ENCODE results near the gene KRT75.

Gene KRT75

GRCh38 chr12:52439845-52440244 is 5.7 kb upstream of the KRT75 start:
- no peak for DNase-seq (ENCODE audit: low spot score)

- no peak for DNase-seq (ENCODE audit: low spot score)
Measured at GRCh38 chr12:52439420-52439819, 5.2 kb upstream of the KRT75 start.

GRCh38 chr12:52438305-52439301 is 4.4 kb upstream of the KRT75 start:
- DNase-seq (ENCODE audit: low spot score): no peak

DNA sequence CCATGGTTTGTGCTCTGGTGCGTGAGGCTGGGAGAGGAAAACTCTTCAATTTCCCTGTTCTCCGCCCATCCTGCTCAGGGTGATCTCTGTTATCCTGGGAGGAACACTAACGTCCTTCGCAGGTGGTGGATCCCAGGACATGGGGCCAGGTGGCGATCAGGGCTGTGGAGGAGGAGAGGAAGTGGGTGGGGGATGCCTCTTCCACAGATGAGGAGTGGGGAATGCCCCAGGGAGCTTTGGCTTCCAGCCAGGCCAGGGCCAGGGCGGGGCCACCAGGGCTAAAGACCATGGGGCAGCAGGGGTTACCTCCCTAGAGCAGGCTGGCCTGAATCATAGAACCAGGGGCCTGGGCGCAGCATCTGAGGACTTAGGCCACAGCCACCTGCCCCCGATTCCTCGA is 3.3 kb upstream of the KRT75 start:
- DNase-seq (ENCODE audit: low spot score): no peak

DNA sequence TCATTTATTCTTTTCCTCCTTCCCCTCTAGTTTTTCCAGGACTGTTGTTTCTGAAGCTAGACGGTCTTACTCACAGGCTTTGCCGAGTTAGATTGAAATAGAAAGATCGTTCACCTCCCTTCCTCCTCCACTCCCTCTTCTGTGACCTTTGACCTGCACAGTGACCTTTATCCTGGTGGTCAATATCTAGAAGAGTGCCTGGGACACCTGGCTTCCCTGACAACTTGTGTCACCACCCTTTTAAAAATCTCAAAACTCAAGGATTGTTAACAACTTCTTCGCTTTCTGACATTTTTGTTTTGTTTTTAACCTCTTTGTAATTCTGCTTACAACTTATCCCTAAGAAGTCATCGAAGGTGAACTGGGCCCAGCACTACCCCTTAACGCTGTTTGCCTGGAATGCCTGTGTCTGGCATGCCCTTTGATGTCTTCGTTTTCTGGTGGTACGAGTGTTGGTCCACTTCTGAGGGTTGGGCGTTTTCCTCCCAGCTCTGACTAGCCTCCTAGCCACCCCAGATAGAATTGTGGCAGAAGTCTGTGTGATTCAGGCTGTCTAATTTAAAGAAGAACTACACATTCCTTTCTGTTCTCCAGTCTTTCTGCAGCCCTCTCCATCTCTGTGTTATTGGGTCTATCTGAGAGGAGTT is 2.8 kb upstream of the KRT75 start:
- no peak for DNase-seq (ENCODE audit: low spot score)

DNA sequence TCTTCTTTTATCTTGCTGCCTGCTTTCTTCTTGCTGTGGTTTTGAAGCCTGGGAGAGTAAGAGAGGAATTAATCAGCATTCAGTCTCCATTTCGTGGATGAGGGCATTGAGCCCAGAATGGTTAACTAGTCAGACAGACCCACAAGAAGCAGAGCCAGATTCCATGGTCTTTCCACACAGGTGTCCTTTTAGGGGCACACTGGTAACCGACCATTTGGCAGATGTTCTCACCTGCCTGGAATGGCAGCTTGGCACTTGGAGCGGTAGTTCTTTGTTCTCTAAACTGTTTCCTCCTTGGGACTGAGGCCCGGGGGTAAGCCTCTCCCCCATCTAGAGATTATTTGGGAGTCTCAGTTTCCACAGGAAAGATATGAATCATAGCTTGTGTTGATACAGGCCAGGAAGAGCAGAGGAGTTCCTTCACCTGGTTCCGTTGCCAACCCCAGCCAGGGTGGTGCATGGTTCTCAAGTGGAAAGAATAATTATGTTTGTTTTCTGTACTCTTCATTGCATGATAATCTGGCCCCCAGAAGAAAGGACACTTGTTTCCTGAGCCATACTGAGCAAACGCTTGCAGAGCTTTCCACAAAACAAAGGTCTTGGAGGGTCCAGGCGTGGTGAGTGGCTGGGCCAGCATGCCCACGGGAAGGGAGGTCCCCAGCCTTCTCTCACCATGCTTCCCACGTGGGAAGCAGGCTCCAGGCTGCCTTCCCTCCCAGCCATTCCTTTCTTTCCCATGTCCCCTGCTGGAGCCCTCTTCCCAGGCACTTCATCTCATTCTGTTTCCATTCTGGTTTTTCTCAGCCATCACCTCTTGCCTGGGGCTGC is 2.0 kb upstream of the KRT75 start:
- DNase-seq (ENCODE audit: low spot score): no peak

- DNase-seq (ENCODE audit: low spot score): no peak
Measured at GRCh38 chr12:52435659-52435999, 1.5 kb upstream of the KRT75 start.

GRCh38 chr12:52434760-52435530 is 774 bp upstream of the KRT75 start:
- DNase-seq (ENCODE audit: low spot score): no peak

- DNase-seq (ENCODE audit: low spot score): no peak
Measured at GRCh38 chr12:52433501-52434080, 580 bp downstream of the KRT75 start.

DNA sequence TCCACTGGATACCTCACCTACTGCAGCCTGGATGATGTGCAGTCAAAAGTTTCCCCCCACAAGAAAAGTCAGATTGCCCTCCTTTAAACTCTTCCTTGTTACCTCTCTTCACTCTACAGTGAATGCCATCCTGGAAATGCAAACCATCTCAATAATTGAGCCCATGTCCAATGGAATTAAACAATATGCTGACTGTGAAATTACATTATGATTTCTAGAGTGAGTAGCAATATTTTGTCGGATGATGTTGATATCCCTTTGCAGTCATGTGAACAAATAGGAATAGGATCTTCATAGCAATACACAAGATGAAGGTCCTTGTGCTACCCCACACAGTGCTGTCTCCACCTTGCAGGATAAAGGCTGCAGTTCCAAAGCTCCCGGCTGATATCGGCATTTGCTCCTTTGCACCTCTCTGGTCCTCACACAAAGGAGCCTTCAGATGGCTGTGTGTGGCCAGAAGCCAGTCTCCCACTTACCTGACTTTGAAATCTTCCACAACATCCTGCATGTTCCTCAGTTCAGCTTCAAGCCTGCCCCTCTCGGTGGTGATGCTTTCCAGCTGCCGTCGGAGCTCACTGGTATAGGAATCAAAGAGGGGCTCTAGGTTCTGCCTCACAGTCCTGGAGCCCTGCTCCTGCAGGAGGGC is 1.5 kb downstream of the KRT75 start:
- no peak for DNase-seq (ENCODE audit: low spot score)

DNA sequence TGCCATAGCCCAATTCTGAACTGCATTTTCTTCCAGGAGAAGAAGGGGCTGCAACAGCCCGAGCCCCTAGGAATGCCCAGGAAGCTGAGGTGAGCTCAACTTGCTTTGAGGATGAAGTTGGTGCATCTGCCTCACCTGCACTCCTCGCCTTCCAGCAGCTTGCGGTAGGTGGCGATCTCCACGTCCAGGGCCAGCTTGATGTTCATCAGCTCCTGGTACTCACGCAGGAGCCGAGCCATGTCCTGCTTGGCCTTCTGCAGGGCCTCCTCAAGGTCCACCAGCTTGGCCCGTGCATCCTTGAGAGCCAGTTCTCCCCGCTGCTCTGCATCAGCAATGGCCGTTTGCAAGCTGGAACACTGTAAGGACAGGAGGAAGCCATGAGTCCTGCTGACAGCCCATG is 6.0 kb downstream of the KRT75 start:
- no peak for DNase-seq (ENCODE audit: low spot score)

DNA sequence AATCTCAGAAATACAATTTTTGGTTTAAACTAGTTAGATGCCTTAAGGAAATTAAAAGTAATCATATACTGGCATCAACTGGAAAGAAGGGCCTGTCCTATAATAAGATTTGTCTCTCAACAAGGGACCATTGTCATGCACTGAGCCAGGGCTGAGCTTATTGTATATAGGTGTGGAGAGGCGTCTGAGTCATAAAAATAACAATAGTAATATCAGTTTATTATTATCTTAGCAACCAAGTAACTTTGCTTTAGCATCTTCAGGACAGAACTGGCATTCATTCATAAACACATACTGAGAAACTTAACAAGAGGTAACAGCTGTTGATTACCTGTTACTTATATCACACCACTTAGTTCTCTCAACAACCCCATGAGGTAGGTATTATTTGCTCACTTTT is 7.1 kb downstream of the KRT75 start:
- DNase-seq (ENCODE audit: low spot score): no peak

- no peak for DNase-seq (ENCODE audit: low spot score)
Measured at GRCh38 chr12:52426034-52426433, 8.1 kb downstream of the KRT75 start.

DNA sequence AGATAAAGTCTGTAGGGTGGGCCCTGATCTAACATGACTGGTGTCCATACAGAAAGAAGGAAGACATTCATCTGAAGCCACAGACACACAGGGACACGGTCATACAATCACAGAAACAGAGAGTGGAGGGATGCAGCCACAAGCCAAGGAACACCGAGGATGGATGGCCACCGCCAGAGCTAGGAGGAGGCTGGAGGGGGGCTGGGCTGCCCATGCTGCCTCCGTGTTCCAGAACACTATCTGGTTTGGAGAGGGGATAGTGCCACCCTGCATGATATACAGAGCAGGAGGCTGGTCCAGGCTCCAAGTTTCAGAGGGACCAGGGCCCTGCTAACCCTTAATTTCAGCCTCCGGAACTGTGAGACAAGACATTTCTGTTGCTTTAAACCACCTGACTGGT is 8.7 kb downstream of the KRT75 start:
- DNase-seq (ENCODE audit: low spot score): no peak

- DNase-seq (ENCODE audit: low spot score): no peak
Measured at GRCh38 chr12:52423661-52424500, 10.3 kb downstream of the KRT75 start.

DNA sequence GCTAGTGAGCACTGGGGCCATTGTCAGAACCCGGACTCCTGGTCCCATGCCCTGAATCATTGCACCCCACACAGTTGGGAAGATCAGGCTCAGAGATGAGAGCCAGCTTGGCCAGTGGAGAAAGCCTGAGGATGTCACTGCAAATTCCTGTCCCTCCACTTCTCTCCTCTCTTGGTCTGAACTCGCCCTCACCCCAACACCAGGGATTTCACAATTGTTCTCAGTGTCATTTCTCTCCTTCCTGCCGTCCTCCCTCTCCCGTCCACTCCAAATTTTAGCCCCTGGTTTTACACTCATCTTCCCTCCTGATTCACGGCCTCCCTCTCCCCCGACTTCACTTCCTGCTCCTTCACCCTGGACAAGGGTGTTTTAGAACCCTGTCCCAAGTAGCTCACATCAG is 11.1 kb downstream of the KRT75 start:
- DNase-seq (ENCODE audit: low spot score): no peak

GRCh38 chr12:52419656-52420055 is 14.5 kb downstream of the KRT75 start:
- DNase-seq (ENCODE audit: low spot score): no peak

DNA sequence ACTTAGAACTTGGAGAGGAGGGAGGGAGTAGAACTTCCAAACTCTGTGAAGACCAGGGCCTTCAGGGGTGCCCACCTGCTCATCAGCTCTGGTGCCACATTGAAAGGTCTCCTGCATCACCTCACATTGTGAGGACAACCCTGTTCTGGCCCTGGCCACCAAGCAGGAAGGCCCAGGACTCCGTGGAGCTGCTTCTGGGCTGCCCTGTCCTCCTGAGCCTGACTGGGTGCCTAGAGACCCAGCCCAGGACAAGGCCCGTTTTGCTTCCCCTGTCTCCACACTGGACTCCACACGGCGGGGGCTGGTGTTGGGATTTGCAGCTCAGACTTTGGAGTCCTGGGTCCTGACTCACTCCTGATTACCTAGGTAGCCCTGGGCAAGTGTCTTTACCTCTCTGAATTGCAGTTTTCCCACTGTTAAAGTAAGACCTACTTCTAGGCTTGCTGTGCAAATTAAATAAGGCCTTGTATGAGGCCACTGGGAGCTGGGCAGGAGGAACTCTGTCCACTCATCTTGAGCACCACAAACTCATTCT is 15.5 kb downstream of the KRT75 start:
- no peak for DNase-seq (ENCODE audit: low spot score)

- no peak for DNase-seq (ENCODE audit: low spot score)
Measured at GRCh38 chr12:52417740-52418139, 16.4 kb downstream of the KRT75 start.

DNA sequence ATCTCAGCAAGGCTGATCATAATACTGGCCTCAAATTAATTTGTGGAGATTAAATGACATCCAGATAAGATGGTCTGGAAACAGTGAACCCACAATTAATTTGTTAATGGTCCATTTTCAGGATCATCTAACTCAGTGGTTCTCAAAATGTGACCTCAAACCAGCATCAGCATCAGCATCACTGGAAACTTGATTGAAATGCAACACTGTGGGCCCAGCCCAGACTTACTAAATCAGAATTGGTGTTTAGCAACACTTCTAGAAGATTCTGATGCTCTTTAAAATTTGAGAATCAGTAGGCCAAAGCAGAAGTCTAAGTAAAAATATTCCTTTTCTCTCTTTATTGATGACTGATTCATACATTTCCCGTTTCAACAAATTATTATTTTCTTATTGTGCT is 17.4 kb downstream of the KRT75 start:
- DNase-seq (ENCODE audit: low spot score): no peak
